GM12872 (cell line): ENCODE measurements around the gene MRPL34.

Experiments
- CTCF ChIP-seq: IDR thresholded peaks from 3 replicates; pipeline ENCODE4 v1.5.1; 2011; ENCODE audit warnings: low read depth, mild to moderate bottlenecking, low read length, moderate library complexity; ENCODE audit not compliant: insufficient read depth

Gene MRPL34

DNA sequence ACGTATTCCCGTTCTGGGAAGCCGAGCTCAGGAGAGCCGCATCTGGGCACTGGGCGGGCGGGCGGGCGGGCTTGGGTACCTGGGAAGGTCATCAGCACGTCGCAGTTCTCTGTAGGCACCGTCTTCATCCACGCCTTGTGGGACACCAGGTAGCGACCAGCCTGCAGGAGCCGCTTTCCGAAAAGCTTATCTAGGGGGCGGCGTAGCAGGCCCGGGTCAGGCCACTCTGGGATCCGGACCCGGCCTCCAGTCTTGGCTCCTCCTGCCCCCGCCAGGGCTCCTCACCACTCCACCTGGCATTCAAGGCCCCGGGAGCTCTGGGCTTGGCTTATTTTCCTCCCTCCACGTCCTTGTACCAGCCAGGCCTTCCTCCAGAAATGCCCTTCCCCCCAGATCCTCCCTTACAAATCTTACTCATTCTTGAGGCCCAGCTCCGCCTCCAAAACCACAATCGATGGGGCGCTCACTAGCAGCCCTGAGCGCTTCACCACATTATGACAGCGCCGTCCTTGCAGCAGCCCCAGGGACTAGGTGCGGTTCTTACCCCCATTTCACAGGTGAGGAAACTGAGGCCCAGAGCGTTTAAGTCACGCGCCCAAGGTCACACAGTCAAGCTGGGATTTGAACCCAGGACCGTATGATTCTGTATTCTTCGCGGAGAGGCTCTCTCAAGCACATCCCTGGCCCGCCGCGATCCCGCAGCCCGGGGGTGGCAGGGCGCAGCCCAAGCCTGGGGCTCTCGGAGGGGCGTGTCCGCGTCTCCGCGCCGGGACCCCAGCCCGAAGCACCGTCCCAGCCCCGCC, 28.1 kb downstream of the MRPL34 start:
- no peak for TF ChIP-seq CTCF

GRCh38 chr19:17334414-17335409, 29.0 kb downstream of the MRPL34 start, which contains the start of gene ANO8:
Gene ANO8, minus strand, starts transcription at chr19:17334855. Its CDS starts 185 bp downstream, at chr19:17334670.
- no peak for TF ChIP-seq CTCF

DNA sequence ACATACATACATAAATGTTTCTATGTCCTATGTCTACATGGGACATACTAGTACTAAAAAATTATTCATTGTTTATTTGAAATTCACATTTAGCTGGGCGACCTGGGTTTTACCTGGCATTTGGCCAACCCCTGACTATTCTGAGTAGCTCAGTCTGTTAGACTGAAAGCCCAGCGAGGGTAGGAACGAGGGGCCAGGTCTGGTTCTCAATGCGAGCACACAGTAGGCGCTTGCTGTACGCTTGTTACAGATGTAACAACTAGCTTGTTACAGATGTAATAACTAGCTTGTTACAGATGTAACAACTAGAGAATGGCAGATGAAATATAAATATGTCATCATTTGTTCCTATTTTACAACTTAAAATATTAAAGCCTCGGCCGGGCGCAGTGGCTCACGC, 29.9 kb downstream of the MRPL34 start:
- TF ChIP-seq CTCF, result no peak

GRCh38 chr19:17336872-17337674, 31.4 kb downstream of the MRPL34 start, which contains the start of gene GTPBP3:
Gene GTPBP3, plus strand, starts transcription at chr19:17337553. Its CDS starts 59 bp downstream, at chr19:17337612.
- no peak for TF ChIP-seq CTCF

- TF ChIP-seq CTCF, result no peak
Measured at GRCh38 chr19:17337675-17338432, 32.2 kb downstream of the MRPL34 start.

GRCh38 chr19:17338433-17339078, 32.9 kb downstream of the MRPL34 start:
- no peak for TF ChIP-seq CTCF
